Stimulated activated CD8-positive, alpha-beta memory T cell treated with anti-CD3 and anti-CD28 coated beads, Interleukin-15, amount 100 ng/mL, for 4 hours (primary cell): ENCODE results near the gene ZNF177.

Source experiments
- DNase-seq, 2 donors: peaks; one replicate each; pipeline ENCODE4 v3.0.0-alpha.2; 2020; ENCODE audit warnings: low read depth in 2 of 2

Gene ZNF177

DNA sequence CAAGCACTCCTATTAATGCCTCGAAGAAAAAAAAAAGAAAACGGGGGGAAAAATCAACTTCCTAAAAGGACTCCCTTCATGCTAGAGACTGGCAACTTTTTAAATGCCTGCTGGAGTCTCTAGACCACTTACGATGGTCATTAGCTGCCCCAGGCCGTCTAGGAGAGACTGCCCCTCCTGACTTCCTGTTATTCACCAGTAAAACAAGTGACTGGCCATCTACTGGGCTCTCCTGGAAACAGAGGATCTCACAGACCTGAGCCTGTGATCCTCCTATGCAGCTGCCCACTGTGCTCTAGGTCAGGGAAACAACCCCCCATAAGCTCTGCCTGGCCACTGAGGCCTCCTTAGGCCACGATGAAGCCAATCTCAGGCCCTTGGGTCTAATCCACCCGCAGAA lies 65.1 kb downstream of the ZNF177 start:
- no peak for DNase-seq

DNA sequence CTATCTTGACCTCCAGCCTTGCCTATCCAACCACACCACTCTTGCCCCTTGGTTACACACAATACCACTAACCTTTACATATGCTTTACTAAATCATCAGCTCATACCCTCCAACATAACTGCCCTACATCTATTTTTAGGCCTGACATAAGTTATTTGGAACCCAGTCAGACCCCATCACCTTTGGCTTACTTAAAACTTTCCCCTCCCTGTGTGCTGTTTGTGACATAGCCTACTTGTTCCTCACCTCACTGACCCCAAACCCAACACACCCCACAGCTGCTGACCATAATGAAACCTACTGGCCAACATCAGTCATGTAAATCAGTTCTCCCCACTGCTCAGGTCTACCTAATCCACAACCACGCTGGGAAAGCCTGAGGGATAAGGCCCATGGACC lies 67.6 kb downstream of the ZNF177 start:
- DNase-seq: no peak

DNA sequence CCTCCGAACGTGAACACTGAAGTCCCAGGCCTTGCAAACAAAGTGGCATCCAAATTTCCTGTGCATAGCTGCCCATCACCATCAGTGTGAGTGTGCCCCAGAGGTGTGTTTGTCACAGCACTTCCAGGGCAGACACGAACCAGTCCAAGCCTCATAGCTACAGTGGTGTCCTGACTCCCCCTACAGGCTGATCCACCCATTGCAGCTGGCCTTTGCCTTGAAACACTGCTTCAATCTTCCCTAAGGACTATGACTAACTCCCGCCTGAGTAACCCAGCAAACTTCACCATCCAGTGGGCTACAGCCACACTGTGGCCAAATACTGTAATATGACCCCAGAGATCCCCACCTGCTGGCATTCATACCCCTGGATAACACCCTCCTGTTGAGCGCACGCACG lies 68.7 kb downstream of the ZNF177 start:
- DNase-seq: peak in 1 of 2 donors; percentile 36
